Transverse colon (tissue), 4 donors: ENCODE measurements around the gene HEG1.

Source experiments
- CTCF ChIP-seq, 5 experiments: fragments of 200-600 bp in 3 of 5; fragments of 450-650 bp in 2 of 5; sonication (generic) in 3 of 5; IDR thresholded peaks; 1 replicate in 2 of 5; 2 replicates in 3 of 5; pipeline ENCODE4 v1.5.1; 2016 to 2017; ENCODE audit warnings: antibody characterized with exemption in 5 of 5, inconsistent platforms in 3 of 5, mild to moderate bottlenecking in 2 of 5, moderate library complexity in 1 of 5
- EP300 ChIP-seq: sonication (generic); formaldehyde crosslinking; IDR thresholded peaks from one replicate; pipeline ENCODE4 v1.6.1; 2017; ENCODE audit warnings: antibody characterized with exemption, low read depth
- POLR2A ChIP-seq: fragments of 450-650 bp; IDR thresholded peaks from one replicate; pipeline ENCODE4 v1.6.1; 2016; ENCODE audit warnings: antibody characterized with exemption, mild to moderate bottlenecking, moderate library complexity
- POLR2AphosphoS5 ChIP-seq, 3 donors: sonication (generic); formaldehyde crosslinking; IDR thresholded peaks; one replicate each; pipeline ENCODE4 v1.6.1; 2016; ENCODE audit warnings: antibody characterized with exemption in 3 of 3

GRCh38 chr3:125072301-125072700 is 16.5 kb upstream of the HEG1 start:
- TF ChIP-seq POLR2AphosphoS5 (IDR thresholded peaks at IDR 0.05): no peak
- TF ChIP-seq POLR2A: no peak
- TF ChIP-seq CTCF (IDR thresholded peaks at IDR 0.05): no peak
- TF ChIP-seq EP300: no peak
